ENCODE results near the gene ZNF827.

- TF ChIP-seq CTCF (IDR thresholded peaks at IDR 0.05) (no peak), POLR2A (IDR thresholded peaks at IDR 0.05) (no peak)
Measured at GRCh38 chr4:145934434-145935047, 4.1 kb downstream of the ZNF827 start.
